Astrocyte (in vitro differentiated cells and primary cell): ENCODE results near the gene HMGCL.

Experiments used
- CTCF ChIP-seq: IDR thresholded peaks from 2 replicates; pipeline ENCODE4 v1.5.1; 2011; ENCODE audit warnings: low read depth, mild to moderate bottlenecking, inconsistent platforms, low read length, moderate library complexity; ENCODE audit not compliant: insufficient read depth
- EZH2 ChIP-seq: IDR thresholded peaks from 2 replicates; pipeline ENCODE4 v1.6.1; 2012; ENCODE audit warnings: mild to moderate bottlenecking, low read length, inconsistent platforms; ENCODE audit not compliant: insufficient read depth

- no peak for TF ChIP-seq EZH2
- TF ChIP-seq CTCF: no peak
Measured at GRCh38 chr1:23796466-23797271, 28.6 kb downstream of the HMGCL start.
